Measurements from ENCODE around the gene DYSF.

DYSF gene

GRCh38 chr2:71691747-71692441 lies 238.5 kb downstream of the DYSF start:
- no peak for DNase-seq (ENCODE audit: low read depth)

- DNase-seq (ENCODE audit: low read depth), result no peak
Observed at GRCh38 chr2:71692621-71693277, 239.4 kb downstream of the DYSF start.

- DNase-seq (ENCODE audit: low read depth), result no peak
Observed at GRCh38 chr2:71693286-71694270, 240.2 kb downstream of the DYSF start.

GRCh38 chr2:71694501-71695234 lies 241.3 kb downstream of the DYSF start:
- no peak for DNase-seq (ENCODE audit: low read depth)

- DNase-seq (ENCODE audit: low read depth), result no peak
Observed at GRCh38 chr2:71695235-71696120, 242.1 kb downstream of the DYSF start.

- DNase-seq (ENCODE audit: low read depth), result no peak
Observed at GRCh38 chr2:71696381-71696780, 243.0 kb downstream of the DYSF start.

GRCh38 chr2:71697106-71698004 lies 244.0 kb downstream of the DYSF start:
- DNase-seq (ENCODE audit: low read depth), result no peak

GRCh38 chr2:71699428-71699827 lies 246.1 kb downstream of the DYSF start:
- DNase-seq (ENCODE audit: low read depth), result no peak

- no peak for DNase-seq (ENCODE audit: low read depth)
Observed at GRCh38 chr2:71700041-71700657, 246.8 kb downstream of the DYSF start.

- DNase-seq (ENCODE audit: low read depth), result no peak
Observed at GRCh38 chr2:71700658-71701397, 247.5 kb downstream of the DYSF start.

GRCh38 chr2:71702071-71702970 lies 249.0 kb downstream of the DYSF start:
- no peak for DNase-seq (ENCODE audit: low read depth)

- no peak for DNase-seq (ENCODE audit: low read depth)
Observed at GRCh38 chr2:71702971-71703898, 249.9 kb downstream of the DYSF start.

- DNase-seq (ENCODE audit: low read depth), result no peak
Observed at GRCh38 chr2:71704131-71704561, 250.8 kb downstream of the DYSF start.

- DNase-seq (ENCODE audit: low read depth), result no peak
Observed at GRCh38 chr2:71704688-71705087, 251.3 kb downstream of the DYSF start.

- no peak for DNase-seq (ENCODE audit: low read depth)
Observed at GRCh38 chr2:71705171-71705960, 252.0 kb downstream of the DYSF start.

GRCh38 chr2:71706121-71706520 lies 252.8 kb downstream of the DYSF start:
- DNase-seq (ENCODE audit: low read depth), result no peak

All from activated T-cell treated with anti-CD3 and anti-CD28 coated beads for 24 hours (primary cell).